Smooth muscle cell (in vitro differentiated cells): ENCODE data around the gene SLC17A7. TPM values are rescaled to one million over a fixed set of nuclear protein-coding genes. Genes with fewer than 3 reads are reported as not detected.

Experiments
- DNase-seq: peaks from one replicate; lab custom pipeline; 2025; ENCODE audit not compliant: unreplicated experiment; lab: John Stamatoyannopoulos, UW
- H2AFZ ChIP-seq: fragments of 200-600 bp; sonication (generic); 2 replicates; pipeline ENCODE4 v1.6.0; 2016; ENCODE audit warnings: antibody characterized with exemption, low read depth, mild to moderate bottlenecking
- H3F3A ChIP-seq: fragments of 200-600 bp; sonication (generic); 2 replicates; pipeline ENCODE4 v1.6.0; 2017; ENCODE audit warnings: antibody characterized with exemption, low read depth
- H3K27ac ChIP-seq: fragments of 200-600 bp; sonication (generic); 2 replicates; pipeline ENCODE4 v1.5.1; 2016; ENCODE audit warnings: low read depth, mild to moderate bottlenecking
- H3K27me3 ChIP-seq: fragments of 200-600 bp; sonication (generic); 2 replicates; pipeline ENCODE4 v1.6.1; 2016; ENCODE audit warnings: low read depth, mild to moderate bottlenecking
- H3K36me3 ChIP-seq: fragments of 200-600 bp; sonication (generic); 2 replicates; pipeline ENCODE4 v1.5.1; 2016; ENCODE audit warnings: low read depth
- H3K4me1 ChIP-seq: fragments of 200-600 bp; sonication (generic); 2 replicates; pipeline ENCODE4 v1.5.1; 2016; ENCODE audit warnings: low read depth
- H3K4me2 ChIP-seq: fragments of 200-600 bp; sonication (generic); 2 replicates; pipeline ENCODE4 v1.6.0; 2016; ENCODE audit warnings: mild to moderate bottlenecking
- H3K4me3 ChIP-seq: fragments of 200-600 bp; sonication (generic); 2 replicates; pipeline ENCODE4 v1.5.1; 2016; ENCODE audit warnings: mild to moderate bottlenecking
- H3K79me2 ChIP-seq: fragments of 200-600 bp; sonication (generic); 2 replicates; pipeline ENCODE4 v1.6.0; 2016; ENCODE audit warnings: low read depth, mild to moderate bottlenecking
- H3K9ac ChIP-seq: fragments of 200-600 bp; sonication (generic); 2 replicates; pipeline ENCODE4 v1.6.0; 2016; ENCODE audit warnings: low read depth
- H3K9me3 ChIP-seq: fragments of 200-600 bp; sonication (generic); replicated peaks from 2 replicates; pipeline ENCODE4 v1.5.1; 2016; ENCODE audit warnings: low read depth
- H4K20me1 ChIP-seq: fragments of 200-600 bp; sonication (generic); 2 replicates; pipeline ENCODE4 v1.6.0; 2016; ENCODE audit warnings: low read depth
- WGBS: methylation state at CpG from one replicate; pipeline ENCODE4 v1.1.7; 2016; ENCODE audit warnings: low lambda C conversion rate; 5-methylcytosine and 5-hydroxymethylcytosine counted together
- polyA plus RNA-seq: library from polyadenylated mRNA; unstranded; fragments of >200 nt; fragmentation: Nextera tagmentation; extraction: Ambion mirVana; gene quantifications from 2 replicates; pipeline ENCODE4 v1.2.1, GENCODE V29; 2016
- total RNA-seq: library from RNA; depleted of rRNA; stranded (reverse); fragments of >200 nt; gene quantifications from 2 replicates; pipeline ENCODE4 v1.2.3, GENCODE V29; 2014
- TF ChIP-seq, protein P1 (sequence below): fragments of 200-600 bp; sonication (generic); IDR thresholded peaks from 2 replicates; pipeline ENCODE4 v1.5.1; 2017; ENCODE audit warnings: borderline replicate concordance, mild to moderate bottlenecking, antibody characterized with exemption; ENCODE audit not compliant: insufficient read depth, poor library complexity, severe bottlenecking

The SLC17A7 gene
- 0.04 and 0.54 TPM in 2 replicates for total RNA-seq
- polyA plus RNA-seq: 0.39 TPM in 1 of 2 replicates, not detected in the other

DNA sequence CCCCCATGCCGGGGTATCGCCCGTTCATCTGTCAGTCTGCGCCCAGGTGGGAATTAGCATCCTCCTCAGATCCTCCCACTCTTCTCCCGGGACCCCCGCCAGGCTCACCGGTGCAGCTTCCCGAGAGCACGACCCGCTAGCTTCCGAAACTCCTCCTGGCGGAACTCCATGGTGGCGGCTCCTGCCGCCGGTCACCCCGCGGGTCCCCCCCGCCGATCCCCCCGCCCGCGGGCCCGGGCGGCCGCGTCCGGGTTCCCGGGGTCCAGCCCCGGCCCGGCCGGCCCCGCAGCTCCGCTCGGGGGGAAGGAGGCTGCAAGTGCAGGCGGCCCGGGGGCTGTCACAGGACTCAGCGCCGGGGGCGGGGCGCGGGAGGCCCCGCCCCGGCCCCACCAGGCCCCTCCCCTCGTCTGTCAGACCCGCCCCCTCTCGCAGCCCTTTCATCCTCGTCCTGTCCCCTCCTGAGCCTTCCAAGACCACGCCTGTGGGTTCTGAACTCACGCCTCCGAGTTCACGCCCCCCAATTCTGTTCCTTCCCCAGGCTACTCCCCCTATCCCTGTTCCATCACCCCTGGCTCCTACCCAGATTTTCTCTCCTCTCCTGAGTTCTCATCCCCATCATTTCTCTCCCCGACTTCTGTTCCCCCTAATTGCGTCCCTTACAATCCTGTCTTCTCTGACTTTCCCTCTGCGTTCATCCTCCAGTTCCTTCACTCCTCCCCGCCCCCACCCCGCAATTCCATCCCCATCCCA, at the start of gene SLC17A7:
TSS of gene SLC17A7 (minus strand) at position 318 of the 750 bp plus-strand sequence. CDS start at position 170, 148 bp downstream.
- H4K20me1 ChIP-seq: no peaks in the 10 kb centered on the region
- DNase-seq: no peak
- no peak within 1 kb of the TSS for H3K27ac ChIP-seq
- H3K9me3 ChIP-seq: no peaks in the 10 kb centered on the region
- peak within 1 kb of the TSS; percentile 96 for H3K4me2 ChIP-seq
- H3F3A ChIP-seq: peaks cover 8% of the 10 kb centered on the region
- H3K79me2 ChIP-seq: no peaks in the 10 kb centered on the region
- TF ChIP-seq, protein P1, sequence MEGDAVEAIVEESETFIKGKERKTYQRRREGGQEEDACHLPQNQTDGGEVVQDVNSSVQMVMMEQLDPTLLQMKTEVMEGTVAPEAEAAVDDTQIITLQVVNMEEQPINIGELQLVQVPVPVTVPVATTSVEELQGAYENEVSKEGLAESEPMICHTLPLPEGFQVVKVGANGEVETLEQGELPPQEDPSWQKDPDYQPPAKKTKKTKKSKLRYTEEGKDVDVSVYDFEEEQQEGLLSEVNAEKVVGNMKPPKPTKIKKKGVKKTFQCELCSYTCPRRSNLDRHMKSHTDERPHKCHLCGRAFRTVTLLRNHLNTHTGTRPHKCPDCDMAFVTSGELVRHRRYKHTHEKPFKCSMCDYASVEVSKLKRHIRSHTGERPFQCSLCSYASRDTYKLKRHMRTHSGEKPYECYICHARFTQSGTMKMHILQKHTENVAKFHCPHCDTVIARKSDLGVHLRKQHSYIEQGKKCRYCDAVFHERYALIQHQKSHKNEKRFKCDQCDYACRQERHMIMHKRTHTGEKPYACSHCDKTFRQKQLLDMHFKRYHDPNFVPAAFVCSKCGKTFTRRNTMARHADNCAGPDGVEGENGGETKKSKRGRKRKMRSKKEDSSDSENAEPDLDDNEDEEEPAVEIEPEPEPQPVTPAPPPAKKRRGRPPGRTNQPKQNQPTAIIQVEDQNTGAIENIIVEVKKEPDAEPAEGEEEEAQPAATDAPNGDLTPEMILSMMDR: no peak
- peaks cover 61% of the 10 kb centered on the region for H3K27me3 ChIP-seq
- 3% methylated on average over 37 of the region's 56 CpGs for WGBS
- peak within 1 kb of the TSS; percentile 76 for H3K4me3 ChIP-seq
- peaks cover 6% of the 10 kb centered on the region for H3K4me1 ChIP-seq
- no peaks in the 10 kb centered on the region for H3K36me3 ChIP-seq
- no peak within 1 kb of the TSS for H3K9ac ChIP-seq
- H2AFZ ChIP-seq: no peak within 1 kb of the TSS

- no peak overlapping the region for H3K4me3 ChIP-seq
Observed at GRCh38 chr19:49490287-49491029, 49.1 kb upstream of the SLC17A7 start.

DNA sequence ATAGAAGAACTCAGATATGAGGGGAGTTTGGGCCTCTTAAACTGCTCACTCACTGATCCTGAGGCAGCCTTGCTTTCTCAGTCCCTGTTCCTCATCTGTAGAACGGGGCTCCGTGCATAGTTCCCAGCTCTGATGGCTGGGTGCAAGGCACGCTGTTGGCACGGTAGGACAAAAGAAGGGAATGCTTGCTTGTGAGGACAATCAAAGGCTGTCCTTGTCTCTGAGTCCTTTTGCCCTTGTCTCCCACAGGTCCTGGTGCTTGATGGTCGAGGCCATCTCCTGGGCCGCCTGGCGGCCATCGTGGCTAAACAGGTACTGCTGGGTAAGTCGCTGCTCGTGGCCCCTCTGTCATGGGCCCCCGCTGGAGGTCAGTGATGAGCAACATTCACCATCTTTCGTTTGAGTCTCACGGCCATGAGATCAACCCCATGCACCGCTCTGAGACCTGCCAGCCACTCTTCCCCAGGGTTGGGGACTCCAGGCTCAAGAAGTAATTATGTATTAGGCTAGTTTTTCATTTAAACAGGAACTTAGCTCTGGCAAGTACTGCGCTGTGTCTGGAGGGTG, 48.4 kb upstream of the SLC17A7 start:
- Histone ChIP-seq H3K4me1 (peaks cover 13% of the 10 kb centered on the region), H3K4me3 (peak overlapping the region; percentile 100), H4K20me1 (peaks cover 53% of the 10 kb centered on the region), H3K79me2 (peaks cover 37% of the 10 kb centered on the region), H3K4me2 (peak overlapping the region; percentile 94), H3K9me3 (no peaks in the 10 kb centered on the region), H3F3A (peaks cover 43% of the 10 kb centered on the region), H3K9ac (peak overlapping the region; percentile 99), H3K36me3 (no peaks in the 10 kb centered on the region), H2AFZ (no peak overlapping the region), H3K27ac (peak overlapping the region; percentile 88), H3K27me3 (no peaks in the 10 kb centered on the region)
- DNase-seq: no peak
- TF ChIP-seq, protein P1: no peak
- 88% methylated on average over 15 of the region's 15 CpGs for WGBS

More at GRCh38 chr19:49490287-49491029, 49.1 kb upstream of the SLC17A7 start:
- no peak overlapping the region for H3K9ac ChIP-seq
- peak overlapping the region; percentile 88 for H3K27ac ChIP-seq
- no peaks in the 10 kb centered on the region for H3K27me3 ChIP-seq
- peaks cover 53% of the 10 kb centered on the region for H4K20me1 ChIP-seq
- H3K4me1 ChIP-seq: peaks cover 13% of the 10 kb centered on the region
- DNase-seq: no peak
- peaks cover 37% of the 10 kb centered on the region for H3K79me2 ChIP-seq
- no peaks in the 10 kb centered on the region for H3K36me3 ChIP-seq
- peaks cover 50% of the 10 kb centered on the region for H3F3A ChIP-seq
- 97% methylated on average over 27 of the region's 27 CpGs for WGBS
- H2AFZ ChIP-seq: no peak overlapping the region
- peak overlapping the region; percentile 94 for H3K4me2 ChIP-seq
- TF ChIP-seq, protein P1: no peak
- no peaks in the 10 kb centered on the region for H3K9me3 ChIP-seq
